Measurements from ENCODE around the gene ECM2. TPM values are rescaled to one million over a fixed set of nuclear protein-coding genes. Genes with fewer than 3 reads are reported as not detected.

ECM2 gene
- total RNA-seq, 1 experiment from 2014 or later, result not detected

DNA sequence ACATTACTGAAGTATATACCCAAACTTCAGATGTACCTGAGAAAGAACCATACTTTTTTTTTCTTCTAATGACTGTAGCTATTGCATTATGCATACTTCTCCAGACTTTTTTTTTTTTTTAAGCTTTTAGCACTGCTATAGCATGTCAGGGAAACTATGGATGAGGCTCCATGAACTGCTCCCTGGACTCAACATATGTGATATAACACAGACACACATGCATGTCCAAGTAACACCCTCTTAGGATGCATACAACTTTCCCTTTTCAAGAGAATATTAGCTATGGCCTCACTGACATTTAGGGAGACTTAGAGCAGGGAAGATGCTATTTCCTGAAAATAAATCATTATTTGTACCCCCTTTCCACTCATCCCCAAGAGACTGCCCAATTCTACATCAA, 53.0 kb downstream of the ECM2 start:
- Histone ChIP-seq H3K9me3 (ENCODE audit: control insufficient read depth in 1 of 2, insufficient read depth in 1 of 2, low read depth in 1 of 2, low read length in 2 of 2) (no peaks in the 10 kb centered on the region), H3K36me3 (ENCODE audit: control insufficient read depth in 1 of 2, insufficient read depth in 2 of 2, low read length in 2 of 2) (no peaks in the 10 kb centered on the region), H3K27me3 (ENCODE audit: insufficient read depth, low read length) (no peaks in the 10 kb centered on the region), H3K4me1 (ENCODE audit: control insufficient read depth in 1 of 2, insufficient read depth in 2 of 2, low read length in 2 of 2) (peaks cover 0 to 14% of the 10 kb centered on the region in 2 experiments; a peak in 2 of 4 replicates), H3K27ac (ENCODE audit: low read depth, low read length) (no peak overlapping the region), H3K79me2 (ENCODE audit: insufficient read depth, low read length) (no peaks in the 10 kb centered on the region), H3K9me2 (ENCODE audit: insufficient read depth) (no peaks in the 10 kb centered on the region), H3K4me3 (replicated peaks in 1 of 2; ENCODE audit: low read depth in 1 of 2, low read length in 2 of 2) (no peak overlapping the region), H3K9ac (ENCODE audit: low read length) (no peak overlapping the region), H4K20me1 (ENCODE audit: insufficient read depth) (no peaks in the 10 kb centered on the region), H2AFZ (ENCODE audit: low read depth, low read length, poor library complexity, severe bottlenecking) (no peak overlapping the region), H3K4me2 (ENCODE audit: low read length) (no peak overlapping the region)
- CTCF ChIA-PET, result no interaction called here
- POLR2A ChIA-PET, result no interaction called here
- TF ChIP-seq, protein P1, sequence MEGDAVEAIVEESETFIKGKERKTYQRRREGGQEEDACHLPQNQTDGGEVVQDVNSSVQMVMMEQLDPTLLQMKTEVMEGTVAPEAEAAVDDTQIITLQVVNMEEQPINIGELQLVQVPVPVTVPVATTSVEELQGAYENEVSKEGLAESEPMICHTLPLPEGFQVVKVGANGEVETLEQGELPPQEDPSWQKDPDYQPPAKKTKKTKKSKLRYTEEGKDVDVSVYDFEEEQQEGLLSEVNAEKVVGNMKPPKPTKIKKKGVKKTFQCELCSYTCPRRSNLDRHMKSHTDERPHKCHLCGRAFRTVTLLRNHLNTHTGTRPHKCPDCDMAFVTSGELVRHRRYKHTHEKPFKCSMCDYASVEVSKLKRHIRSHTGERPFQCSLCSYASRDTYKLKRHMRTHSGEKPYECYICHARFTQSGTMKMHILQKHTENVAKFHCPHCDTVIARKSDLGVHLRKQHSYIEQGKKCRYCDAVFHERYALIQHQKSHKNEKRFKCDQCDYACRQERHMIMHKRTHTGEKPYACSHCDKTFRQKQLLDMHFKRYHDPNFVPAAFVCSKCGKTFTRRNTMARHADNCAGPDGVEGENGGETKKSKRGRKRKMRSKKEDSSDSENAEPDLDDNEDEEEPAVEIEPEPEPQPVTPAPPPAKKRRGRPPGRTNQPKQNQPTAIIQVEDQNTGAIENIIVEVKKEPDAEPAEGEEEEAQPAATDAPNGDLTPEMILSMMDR (IDR thresholded peaks at IDR 0.05 in 2 of 3, conservative IDR thresholded peaks at IDR 0.05 in 1 of 3; ENCODE audit: borderline replicate concordance in 1 of 3, insufficient read depth in 1 of 3, low read depth in 2 of 3, low read length in 2 of 3), result no peak
- TF ChIP-seq SIN3A (IDR thresholded peaks at IDR 0.05; ENCODE audit: low read depth) (no peak), POLR2A (IDR thresholded peaks at IDR 0.05; ENCODE audit: borderline replicate concordance, extremely low read depth, insufficient read depth, insufficient read length) (no peak), EGR1 (IDR thresholded peaks at IDR 0.05; ENCODE audit: low read depth) (no peak), JUND (IDR thresholded peaks at IDR 0.05) (no peak), FOSL1 (IDR thresholded peaks at IDR 0.05; ENCODE audit: low read depth) (no peak), EZH2 (IDR thresholded peaks at IDR 0.05) (no peak), SRF (IDR thresholded peaks at IDR 0.05; ENCODE audit: low read depth) (no peak)
- TF ChIP-seq, protein P2, sequence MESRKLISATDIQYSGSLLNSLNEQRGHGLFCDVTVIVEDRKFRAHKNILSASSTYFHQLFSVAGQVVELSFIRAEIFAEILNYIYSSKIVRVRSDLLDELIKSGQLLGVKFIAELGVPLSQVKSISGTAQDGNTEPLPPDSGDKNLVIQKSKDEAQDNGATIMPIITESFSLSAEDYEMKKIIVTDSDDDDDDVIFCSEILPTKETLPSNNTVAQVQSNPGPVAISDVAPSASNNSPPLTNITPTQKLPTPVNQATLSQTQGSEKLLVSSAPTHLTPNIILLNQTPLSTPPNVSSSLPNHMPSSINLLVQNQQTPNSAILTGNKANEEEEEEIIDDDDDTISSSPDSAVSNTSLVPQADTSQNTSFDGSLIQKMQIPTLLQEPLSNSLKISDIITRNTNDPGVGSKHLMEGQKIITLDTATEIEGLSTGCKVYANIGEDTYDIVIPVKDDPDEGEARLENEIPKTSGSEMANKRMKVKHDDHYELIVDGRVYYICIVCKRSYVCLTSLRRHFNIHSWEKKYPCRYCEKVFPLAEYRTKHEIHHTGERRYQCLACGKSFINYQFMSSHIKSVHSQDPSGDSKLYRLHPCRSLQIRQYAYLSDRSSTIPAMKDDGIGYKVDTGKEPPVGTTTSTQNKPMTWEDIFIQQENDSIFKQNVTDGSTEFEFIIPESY (IDR thresholded peaks at IDR 0.05; ENCODE audit: extremely low read depth, insufficient replicate concordance, low read length), result no peak
- TF ChIP-seq, protein P3, sequence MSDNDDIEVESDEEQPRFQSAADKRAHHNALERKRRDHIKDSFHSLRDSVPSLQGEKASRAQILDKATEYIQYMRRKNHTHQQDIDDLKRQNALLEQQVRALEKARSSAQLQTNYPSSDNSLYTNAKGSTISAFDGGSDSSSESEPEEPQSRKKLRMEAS (IDR thresholded peaks at IDR 0.05), result no peak
- DNase-seq (ENCODE audit: low read depth, low spot score) (no peak), ATAC-seq (no peak)
- BruUV-seq (replicated peaks), result no TSS peak
- RAD21 ChIA-PET (ENCODE audit: low non-redundant PET in 1 of 2, low total read pairs in 2 of 2, uncharacterized antibody in 2 of 2, unreplicated experiment in 2 of 2), result no interaction called here
- intact Hi-C loops (cut with micrococcal nuclease), result no loop called here

Measured in HCT116 (cell line).